WTC11 (cell line): ENCODE data around the gene ATMIN.

Source experiments
- CREB1 ChIP-seq: sonication (generic); formaldehyde crosslinking; IDR thresholded peaks from 2 replicates; pipeline ENCODE4 v1.8.0; 2023; ENCODE audit warnings: mild to moderate bottlenecking, missing genetic modification reagents
- CTCF ChIP-seq: fragments of 200-600 bp; IDR thresholded peaks from 2 replicates; pipeline ENCODE4 v1.8.0; 2022; ENCODE audit warnings: antibody characterized with exemption
- HMGXB4 ChIP-seq: sonication (generic); formaldehyde crosslinking; IDR thresholded peaks from 2 replicates; pipeline ENCODE4 v1.8.1; 2023; ENCODE audit warnings: mild to moderate bottlenecking, moderate library complexity, missing genetic modification reagents
- USF1 ChIP-seq: sonication (generic); formaldehyde crosslinking; IDR thresholded peaks from 2 replicates; pipeline ENCODE4 v1.8.0; 2022; ENCODE audit warnings: mild to moderate bottlenecking, missing genetic modification reagents

- TF ChIP-seq CTCF (no peak), HMGXB4 (no peak), CREB1 (CRISPR knock-in tag) (no peak), USF1 (no peak)
Observed at GRCh38 chr16:81029930-81030604, 5.6 kb upstream of the ATMIN start.
